SU-DHL-6 (cell line): ENCODE data around the gene CREB1.

Experiments used
- EZH2phosphoT487 ChIP-seq: fragments of 200-600 bp; sonication (generic), shearing (Covaris generic); conservative IDR thresholded peaks from 2 replicates; pipeline ENCODE4 v1.6.1; 2018; ENCODE audit warnings: mild to moderate bottlenecking, antibody characterized with exemption, low read length, moderate library complexity, mixed read lengths
- TF ChIP-seq, protein P1 (sequence below): fragments of 200-600 bp; sonication (generic); IDR thresholded peaks from one replicate; pipeline ENCODE4 v1.5.1; 2017; ENCODE audit warnings: antibody characterized with exemption, mild to moderate bottlenecking, low read length, moderate library complexity; ENCODE audit not compliant: insufficient read depth, poor library complexity, severe bottlenecking

DNA sequence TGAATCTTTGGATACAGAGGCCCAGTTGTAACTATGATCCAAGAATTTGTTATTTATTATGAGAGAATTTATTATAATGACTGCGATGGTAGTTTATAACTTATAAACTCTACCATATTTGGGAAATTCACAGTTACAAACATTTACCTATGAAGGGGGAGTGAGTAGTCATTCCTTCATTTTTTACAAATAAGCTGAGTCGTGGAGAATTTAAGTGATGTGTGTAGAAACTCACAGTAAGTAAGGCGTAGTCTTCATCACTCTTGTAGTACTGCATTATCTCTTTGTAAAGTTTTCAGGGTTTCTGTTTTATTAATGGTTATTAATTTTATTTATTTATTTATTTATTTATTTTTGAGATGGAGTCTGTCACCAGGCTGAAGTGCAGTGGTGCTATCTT, 13.5 kb downstream of the CREB1 start:
- TF ChIP-seq, protein P1, sequence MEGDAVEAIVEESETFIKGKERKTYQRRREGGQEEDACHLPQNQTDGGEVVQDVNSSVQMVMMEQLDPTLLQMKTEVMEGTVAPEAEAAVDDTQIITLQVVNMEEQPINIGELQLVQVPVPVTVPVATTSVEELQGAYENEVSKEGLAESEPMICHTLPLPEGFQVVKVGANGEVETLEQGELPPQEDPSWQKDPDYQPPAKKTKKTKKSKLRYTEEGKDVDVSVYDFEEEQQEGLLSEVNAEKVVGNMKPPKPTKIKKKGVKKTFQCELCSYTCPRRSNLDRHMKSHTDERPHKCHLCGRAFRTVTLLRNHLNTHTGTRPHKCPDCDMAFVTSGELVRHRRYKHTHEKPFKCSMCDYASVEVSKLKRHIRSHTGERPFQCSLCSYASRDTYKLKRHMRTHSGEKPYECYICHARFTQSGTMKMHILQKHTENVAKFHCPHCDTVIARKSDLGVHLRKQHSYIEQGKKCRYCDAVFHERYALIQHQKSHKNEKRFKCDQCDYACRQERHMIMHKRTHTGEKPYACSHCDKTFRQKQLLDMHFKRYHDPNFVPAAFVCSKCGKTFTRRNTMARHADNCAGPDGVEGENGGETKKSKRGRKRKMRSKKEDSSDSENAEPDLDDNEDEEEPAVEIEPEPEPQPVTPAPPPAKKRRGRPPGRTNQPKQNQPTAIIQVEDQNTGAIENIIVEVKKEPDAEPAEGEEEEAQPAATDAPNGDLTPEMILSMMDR: no peak
- TF ChIP-seq EZH2phosphoT487: no peak
